HFF-Myc (cell line): ENCODE results near the gene LYL1.

Source experiments
- DNase-seq: peaks from one replicate; pipeline ENCODE4 v3.0.0-alpha.2; 2011; ENCODE audit warnings: low read depth; ENCODE audit errors: extremely low read depth
- H3K4me3 ChIP-seq: replicated peaks from 2 replicates; pipeline ENCODE4 v1.5.1; 2011; ENCODE audit warnings: low read depth, mild to moderate bottlenecking, control low read depth, low read length
- CTCF ChIP-seq: IDR thresholded peaks from 2 replicates; pipeline ENCODE4 v1.5.1; 2012; ENCODE audit warnings: mild to moderate bottlenecking, low read depth, low read length, control low read depth; ENCODE audit errors: missing control alignments

Gene LYL1

GRCh38 chr19:13103581-13104359 is 1.1 kb upstream of the LYL1 start:
- DNase-seq = no peak
- TF ChIP-seq CTCF = no peak
- H3K4me3 ChIP-seq = no peak overlapping the region

- no peak overlapping the region; the same call in 1 of the 2 replicates for H3K4me3 ChIP-seq
- DNase-seq = no peak
- TF ChIP-seq CTCF = no peak
Measured at GRCh38 chr19:13102416-13102665, 317 bp downstream of the LYL1 start.

- no peak for DNase-seq
- no peak for TF ChIP-seq CTCF
- no peak overlapping the region for H3K4me3 ChIP-seq
Measured at GRCh38 chr19:13101590-13102415, 855 bp downstream of the LYL1 start.

- H3K4me3 ChIP-seq = no peak overlapping the region
- no peak for DNase-seq
- no peak for TF ChIP-seq CTCF
Measured at GRCh38 chr19:13100841-13101589, 1.6 kb downstream of the LYL1 start.

- DNase-seq = no peak
- H3K4me3 ChIP-seq = no peak overlapping the region
- no peak for TF ChIP-seq CTCF
Measured at GRCh38 chr19:13100031-13100588, 2.5 kb downstream of the LYL1 start.

GRCh38 chr19:13099073-13099999 is 3.3 kb downstream of the LYL1 start:
- H3K4me3 ChIP-seq = no peak overlapping the region
- no peak for DNase-seq
- no peak for TF ChIP-seq CTCF
